NCI-H2171 treated with DMSO at 0.1 percent for 48 hours (cell line): ENCODE data around the gene IP6K3.

Source experiments
- DNase-seq: peaks from one replicate; lab custom pipeline; 2025; lab: John Stamatoyannopoulos, UW

IP6K3 gene

DNA sequence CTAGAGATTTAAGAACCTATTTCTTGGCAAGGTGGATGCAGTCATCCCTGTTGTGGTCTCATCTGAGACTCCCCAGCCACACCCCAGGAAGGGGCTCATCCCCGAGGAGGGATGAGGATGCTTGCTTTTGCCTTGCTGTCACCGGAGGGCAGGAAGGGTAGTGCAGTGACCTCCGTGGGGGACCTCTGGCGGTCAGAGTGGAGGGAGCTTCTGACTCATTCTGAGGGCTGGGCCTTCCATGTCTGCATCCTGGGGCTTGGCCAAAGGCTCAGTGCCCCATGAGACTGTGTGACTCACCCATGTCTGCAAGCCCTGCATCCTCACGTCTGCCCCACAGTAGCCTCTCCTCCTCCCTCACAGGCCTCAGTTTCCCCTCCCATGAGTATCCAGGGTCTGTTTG lies 73.9 kb downstream of the IP6K3 start:
- no peak for DNase-seq

DNA sequence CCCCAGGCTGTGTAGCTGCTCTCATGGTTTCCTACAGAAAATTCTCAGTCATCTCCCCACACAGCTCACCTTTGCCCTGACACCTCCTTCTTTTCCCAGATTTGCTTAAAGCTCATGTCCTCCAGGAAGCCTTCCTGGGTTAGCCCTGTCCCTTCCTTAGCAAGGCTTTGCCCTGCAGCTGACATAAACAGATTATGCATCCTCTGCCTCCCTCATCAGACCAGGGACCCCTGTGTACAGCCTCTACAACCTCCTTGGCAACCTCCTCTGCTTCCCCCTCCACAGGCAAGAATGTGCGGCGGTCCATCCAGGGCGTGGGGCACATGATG lies 75.0 kb downstream of the IP6K3 start:
- no peak for DNase-seq
